ENCODE measurements around the gene R3HDM1. TPM values are rescaled to one million over a fixed set of nuclear protein-coding genes. Genes with fewer than 3 reads are reported as not detected.
"Not testable (repeated sequence)": the region's sequence is repeated elsewhere in the genome, so short reads cannot be mapped to it uniquely, and the experiment has no call there.

Gene R3HDM1
- total RNA-seq, 1 experiment from 2014 or later = 16.4 TPM

GRCh38 chr2:135688978-135689377, 157.7 kb downstream of the R3HDM1 start:
- Histone ChIP-seq H3K27me3 (ENCODE audit: control insufficient read depth, insufficient read depth, low read length) (no peaks in the 10 kb centered on the region), H3K4me3 (ENCODE audit: insufficient read depth, low read depth, low read length) (no peak overlapping the region), H3K36me3 (replicated peaks; ENCODE audit: control insufficient read depth, insufficient read depth, low read length) (no peaks in the 10 kb centered on the region; the same call in 1 of the 2 replicates)
- DNase-seq = no peak

GRCh38 chr2:135689679-135690078, 158.4 kb downstream of the R3HDM1 start:
- Histone ChIP-seq H3K27me3 (ENCODE audit: control insufficient read depth, insufficient read depth, low read length) (no peaks in the 10 kb centered on the region), H3K4me3 (ENCODE audit: insufficient read depth, low read depth, low read length) (no peak overlapping the region), H3K36me3 (replicated peaks; ENCODE audit: control insufficient read depth, insufficient read depth, low read length) (no peaks in the 10 kb centered on the region)
- DNase-seq = no peak

DNA sequence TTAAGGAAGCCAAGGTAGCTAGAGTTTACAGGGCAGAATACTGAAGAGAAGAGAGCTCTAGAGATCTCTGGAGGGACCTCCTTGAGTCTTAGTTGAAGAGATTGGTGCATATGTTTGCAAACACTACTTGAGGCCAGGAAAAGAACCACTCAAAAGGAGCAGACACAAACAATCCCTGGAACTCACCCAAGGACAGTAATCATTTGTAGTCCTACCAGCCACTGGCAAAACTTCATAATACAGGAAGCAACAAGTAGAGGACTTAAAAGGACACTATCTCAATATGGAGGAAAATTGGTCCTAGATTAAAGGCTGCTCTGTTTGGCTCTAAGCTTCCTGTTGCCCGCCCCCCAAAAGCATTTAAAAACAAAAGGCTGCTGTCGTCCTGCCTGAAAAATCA, 163.4 kb downstream of the R3HDM1 start:
- Histone ChIP-seq H3K36me3 (replicated peaks; ENCODE audit: control insufficient read depth, insufficient read depth, low read length) (no peaks in the 10 kb centered on the region; the same call in 1 of the 2 replicates), H3K4me3 (ENCODE audit: insufficient read depth, low read depth, low read length) (no peak overlapping the region), H3K27me3 (ENCODE audit: control insufficient read depth, insufficient read depth, low read length) (no peaks in the 10 kb centered on the region)
- no peak for DNase-seq

- no peak overlapping the region for H3K4me3 ChIP-seq (ENCODE audit: insufficient read depth, low read depth, low read length)
- no peak for DNase-seq
- H3K36me3 ChIP-seq (replicated peaks; ENCODE audit: control insufficient read depth, insufficient read depth, low read length) = no peaks in the 10 kb centered on the region; the same call in 1 of the 2 replicates
- H3K27me3 ChIP-seq (ENCODE audit: control insufficient read depth, insufficient read depth, low read length) = no peaks in the 10 kb centered on the region
Observed at GRCh38 chr2:135698838-135699237, 167.6 kb downstream of the R3HDM1 start.

DNA sequence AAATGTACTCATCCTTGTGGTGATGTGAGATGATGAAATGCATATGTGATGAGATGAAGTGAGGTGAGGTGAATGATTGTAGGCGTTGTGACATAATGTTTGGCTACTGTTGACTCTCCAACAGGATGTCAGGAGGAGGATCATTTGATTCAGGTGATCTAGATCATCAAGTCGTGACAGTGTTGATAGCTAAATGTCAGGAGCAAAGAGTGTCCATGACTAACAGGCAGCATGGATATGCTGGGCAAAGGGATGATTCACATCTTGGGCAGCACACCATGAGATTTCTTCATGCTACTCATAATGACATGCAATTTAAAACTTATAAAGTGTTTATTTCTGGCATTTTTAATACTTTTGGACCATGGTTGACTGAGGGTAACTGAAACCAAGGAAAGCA, 170.2 kb downstream of the R3HDM1 start:
- no peak for DNase-seq
- no peak overlapping the region for H3K4me3 ChIP-seq (ENCODE audit: insufficient read depth, low read depth, low read length)
- no peaks in the 10 kb centered on the region for H3K27me3 ChIP-seq (ENCODE audit: control insufficient read depth, insufficient read depth, low read length)

GRCh38 chr2:135703300-135703699, 172.0 kb downstream of the R3HDM1 start:
- no peak overlapping the region for H3K4me3 ChIP-seq (ENCODE audit: insufficient read depth, low read depth, low read length)
- DNase-seq = no peak
- no peaks in the 10 kb centered on the region for H3K27me3 ChIP-seq (ENCODE audit: control insufficient read depth, insufficient read depth, low read length)
- H3K36me3 ChIP-seq (replicated peaks; ENCODE audit: control insufficient read depth, insufficient read depth, low read length) = no peaks in the 10 kb centered on the region

More for the DNA sequence above, 170.2 kb downstream of the R3HDM1 start:
- H3K36me3 ChIP-seq (replicated peaks; ENCODE audit: control insufficient read depth, insufficient read depth, low read length) = no peaks in the 10 kb centered on the region

GRCh38 chr2:135704075-135704474, 172.8 kb downstream of the R3HDM1 start:
- DNase-seq; H3K27me3 ChIP-seq (ENCODE audit: control insufficient read depth, insufficient read depth, low read length); H3K4me3 ChIP-seq (ENCODE audit: insufficient read depth, low read depth, low read length); H3K36me3 ChIP-seq (replicated peaks; ENCODE audit: control insufficient read depth, insufficient read depth, low read length): not testable (repeated sequence)

DNA sequence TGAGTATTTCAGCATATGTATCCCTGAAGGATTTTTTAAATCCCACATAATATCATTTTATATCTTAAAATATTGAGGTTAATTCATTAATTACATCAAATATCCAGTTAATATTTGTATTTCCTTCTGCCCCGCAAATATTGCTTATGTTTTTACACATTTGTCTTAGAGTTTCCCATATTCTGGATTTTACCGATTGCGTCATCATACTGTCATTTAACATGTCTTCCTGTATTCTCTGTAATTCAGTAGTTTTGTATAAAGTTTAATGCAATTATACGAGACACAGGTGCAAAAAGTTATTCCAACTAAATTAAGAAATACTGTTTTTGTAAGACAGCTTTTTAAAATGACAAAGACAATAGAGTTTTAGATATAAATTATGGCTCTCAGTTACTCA, 176.9 kb downstream of the R3HDM1 start:
- Histone ChIP-seq H3K36me3 (replicated peaks; ENCODE audit: control insufficient read depth, insufficient read depth, low read length) (peaks cover 1% of the 10 kb centered on the region; the same call in 1 of the 2 replicates), H3K27me3 (ENCODE audit: control insufficient read depth, insufficient read depth, low read length) (no peaks in the 10 kb centered on the region), H3K4me3 (ENCODE audit: insufficient read depth, low read depth, low read length) (no peak overlapping the region)
- DNase-seq = no peak

DNA sequence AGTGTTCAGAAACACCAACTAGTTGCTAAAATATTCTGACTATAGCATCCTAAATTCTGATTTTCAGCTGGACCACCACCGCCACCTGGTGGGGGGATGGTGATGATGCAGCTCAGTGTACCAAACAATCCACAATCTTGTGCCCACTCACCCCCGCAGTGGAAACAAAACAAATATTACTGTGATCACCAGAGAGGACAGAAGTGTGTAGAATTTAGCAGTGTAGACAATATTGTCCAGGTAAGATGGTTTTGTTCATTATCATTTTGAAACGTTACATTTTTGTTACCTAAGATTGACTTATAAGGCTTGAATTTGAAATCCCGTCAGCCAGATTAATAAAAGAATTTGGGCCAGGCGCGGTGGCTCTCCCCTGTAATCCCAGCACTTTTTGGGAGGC, 178.7 kb downstream of the R3HDM1 start:
- DNase-seq = peak; percentile 69
- Histone ChIP-seq H3K36me3 (replicated peaks; ENCODE audit: control insufficient read depth, insufficient read depth, low read length) (peaks cover 1% of the 10 kb centered on the region; the same call in 1 of the 2 replicates), H3K27me3 (ENCODE audit: control insufficient read depth, insufficient read depth, low read length) (no peaks in the 10 kb centered on the region), H3K4me3 (ENCODE audit: insufficient read depth, low read depth, low read length) (no peak overlapping the region)

DNA sequence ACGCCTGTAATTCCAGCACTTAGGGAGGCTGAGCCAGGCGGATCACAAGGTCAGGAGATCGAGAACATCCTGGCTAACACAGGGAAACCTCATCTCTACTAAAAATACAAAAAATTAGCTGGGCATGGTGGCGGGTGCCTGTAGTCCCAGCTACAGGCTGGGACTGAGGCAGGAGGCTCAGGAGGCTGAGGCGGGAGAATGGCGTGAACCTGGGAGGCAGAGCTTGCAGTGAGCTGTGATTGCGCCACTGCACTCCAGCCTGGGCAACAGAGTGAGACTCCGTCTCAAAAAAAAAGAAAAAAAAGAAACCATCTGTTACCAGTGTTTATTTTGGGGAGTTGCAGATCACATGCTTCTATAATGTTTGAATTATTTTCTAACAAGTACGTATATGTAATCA, 183.8 kb downstream of the R3HDM1 start:
- H3K27me3 ChIP-seq (ENCODE audit: control insufficient read depth, insufficient read depth, low read length); DNase-seq; H3K4me3 ChIP-seq (ENCODE audit: insufficient read depth, low read depth, low read length); H3K36me3 ChIP-seq (replicated peaks; ENCODE audit: control insufficient read depth, insufficient read depth, low read length): not testable (repeated sequence)

DNA sequence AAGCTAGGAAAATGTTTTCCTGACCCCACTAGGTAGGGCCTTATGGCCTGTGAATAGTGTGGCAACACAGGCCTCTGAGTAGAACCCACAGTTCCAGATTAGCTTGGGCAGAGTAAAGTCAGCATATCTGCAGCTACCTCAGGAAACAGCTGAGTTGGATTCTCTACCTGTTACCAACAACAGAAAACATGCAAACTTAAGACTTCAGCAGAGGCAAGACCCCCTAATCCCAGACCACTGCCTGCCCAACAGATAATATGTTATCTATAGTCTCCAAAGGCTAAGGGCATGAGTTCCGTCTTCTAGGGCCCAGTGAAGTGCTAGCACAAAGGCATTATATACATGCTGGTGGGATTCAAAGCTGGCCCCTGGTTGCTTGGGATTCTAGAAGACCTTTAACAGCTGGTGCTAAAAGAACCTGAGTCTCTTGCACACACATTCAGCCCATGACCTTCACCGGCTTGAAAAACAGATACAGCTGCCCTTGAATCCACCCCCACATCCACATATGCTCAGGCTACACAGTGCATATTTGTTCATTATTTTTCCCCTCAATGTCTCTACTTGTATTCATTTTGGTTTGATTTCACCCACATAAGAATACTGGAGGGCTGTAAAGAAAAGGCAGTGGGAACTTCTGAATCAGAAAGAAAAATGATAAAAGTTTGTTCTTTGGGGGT, 196.9 kb downstream of the R3HDM1 start:
- DNase-seq = no peak
- Histone ChIP-seq H3K27me3 (ENCODE audit: control insufficient read depth, insufficient read depth, low read length) (no peaks in the 10 kb centered on the region), H3K36me3 (replicated peaks; ENCODE audit: control insufficient read depth, insufficient read depth, low read length) (peaks cover 6% of the 10 kb centered on the region), H3K4me3 (ENCODE audit: insufficient read depth, low read depth, low read length) (no peak overlapping the region)

- DNase-seq = no peak
- H3K36me3 ChIP-seq (replicated peaks; ENCODE audit: control insufficient read depth, insufficient read depth, low read length) = no peaks in the 10 kb centered on the region
Observed at GRCh38 chr2:135732561-135732960, 201.3 kb downstream of the R3HDM1 start.

DNA sequence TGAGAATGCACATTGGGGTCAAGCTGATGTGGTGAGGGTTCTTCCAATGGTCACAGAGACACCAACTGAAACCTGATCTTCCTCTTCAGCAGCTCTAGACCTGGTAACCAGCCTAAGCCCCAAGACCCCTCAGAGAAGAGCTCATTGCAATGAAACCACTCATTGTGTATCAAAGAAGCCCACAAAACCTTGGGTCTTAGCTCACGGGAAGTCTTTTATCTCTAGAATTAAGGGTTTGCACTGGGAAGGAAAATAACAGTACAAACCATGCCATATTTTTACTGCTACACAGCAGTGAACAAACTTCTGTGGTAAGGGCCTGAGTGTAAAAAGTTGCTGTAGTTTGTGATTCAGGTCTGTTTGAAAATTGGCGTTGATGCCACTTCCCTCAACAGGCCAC, 201.8 kb downstream of the R3HDM1 start:
- DNase-seq = no peak
- Histone ChIP-seq H3K27me3 (ENCODE audit: control insufficient read depth, insufficient read depth, low read length) (no peaks in the 10 kb centered on the region), H3K36me3 (replicated peaks; ENCODE audit: control insufficient read depth, insufficient read depth, low read length) (no peaks in the 10 kb centered on the region), H3K4me3 (ENCODE audit: insufficient read depth, low read depth, low read length) (no peak overlapping the region)

More at GRCh38 chr2:135732561-135732960, 201.3 kb downstream of the R3HDM1 start:
- H3K4me3 ChIP-seq (ENCODE audit: insufficient read depth, low read depth, low read length) = no peak overlapping the region
- no peaks in the 10 kb centered on the region for H3K27me3 ChIP-seq (ENCODE audit: control insufficient read depth, insufficient read depth, low read length)

DNA sequence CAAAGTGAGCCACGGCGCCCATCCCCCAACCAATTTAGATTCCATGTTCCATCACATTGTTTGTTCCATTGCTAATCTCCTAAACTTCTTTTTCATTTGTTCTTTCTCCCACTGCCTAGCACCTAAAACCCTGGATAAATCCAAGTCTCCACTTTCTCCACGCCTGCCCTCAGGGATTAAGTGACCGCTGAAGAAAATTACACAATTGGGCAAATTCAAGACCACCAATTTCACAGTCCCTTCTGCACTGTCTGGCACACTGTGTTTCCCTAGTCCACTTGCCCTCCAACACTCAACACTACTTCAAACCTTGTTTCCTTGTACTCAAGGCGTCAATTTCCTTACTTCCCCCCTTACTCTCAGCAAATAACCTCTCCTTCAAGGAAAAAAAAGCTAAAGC, 205.3 kb downstream of the R3HDM1 start:
- no peak for DNase-seq
- H3K4me3 ChIP-seq (ENCODE audit: insufficient read depth, low read depth, low read length) = no peak overlapping the region
- H3K36me3 ChIP-seq (replicated peaks; ENCODE audit: control insufficient read depth, insufficient read depth, low read length) = no peaks in the 10 kb centered on the region
- H3K27me3 ChIP-seq (ENCODE audit: control insufficient read depth, insufficient read depth, low read length) = no peaks in the 10 kb centered on the region

- H3K36me3 ChIP-seq (replicated peaks; ENCODE audit: control insufficient read depth, insufficient read depth, low read length) = no peaks in the 10 kb centered on the region
- H3K4me3 ChIP-seq (ENCODE audit: insufficient read depth, low read depth, low read length) = no peak overlapping the region
- H3K27me3 ChIP-seq (ENCODE audit: control insufficient read depth, insufficient read depth, low read length) = no peaks in the 10 kb centered on the region
- DNase-seq = no peak
Observed at GRCh38 chr2:135740206-135740605, 208.9 kb downstream of the R3HDM1 start.

- no peak for DNase-seq
- Histone ChIP-seq H3K4me3 (ENCODE audit: insufficient read depth, low read depth, low read length) (no peak overlapping the region), H3K36me3 (replicated peaks; ENCODE audit: control insufficient read depth, insufficient read depth, low read length) (no peaks in the 10 kb centered on the region), H3K27me3 (ENCODE audit: control insufficient read depth, insufficient read depth, low read length) (no peaks in the 10 kb centered on the region)
Observed at GRCh38 chr2:135741043-135741394, 209.7 kb downstream of the R3HDM1 start.

All from H7 (cell line).